HG02885 (cell line): ENCODE data around the gene PSORS1C1.

Experiments used
- ATAC-seq: cut with Tn5 transposase; IDR thresholded peaks from one replicate; pipeline ENCODE4 v1.9.1; 2021; ENCODE audit warnings: mild to moderate bottlenecking; ENCODE audit not compliant: unreplicated experiment, poor library complexity

PSORS1C1 gene

GRCh38 chr6:31125162-31125561, 10.6 kb downstream of the PSORS1C1 start:
- ATAC-seq: no peak

DNA sequence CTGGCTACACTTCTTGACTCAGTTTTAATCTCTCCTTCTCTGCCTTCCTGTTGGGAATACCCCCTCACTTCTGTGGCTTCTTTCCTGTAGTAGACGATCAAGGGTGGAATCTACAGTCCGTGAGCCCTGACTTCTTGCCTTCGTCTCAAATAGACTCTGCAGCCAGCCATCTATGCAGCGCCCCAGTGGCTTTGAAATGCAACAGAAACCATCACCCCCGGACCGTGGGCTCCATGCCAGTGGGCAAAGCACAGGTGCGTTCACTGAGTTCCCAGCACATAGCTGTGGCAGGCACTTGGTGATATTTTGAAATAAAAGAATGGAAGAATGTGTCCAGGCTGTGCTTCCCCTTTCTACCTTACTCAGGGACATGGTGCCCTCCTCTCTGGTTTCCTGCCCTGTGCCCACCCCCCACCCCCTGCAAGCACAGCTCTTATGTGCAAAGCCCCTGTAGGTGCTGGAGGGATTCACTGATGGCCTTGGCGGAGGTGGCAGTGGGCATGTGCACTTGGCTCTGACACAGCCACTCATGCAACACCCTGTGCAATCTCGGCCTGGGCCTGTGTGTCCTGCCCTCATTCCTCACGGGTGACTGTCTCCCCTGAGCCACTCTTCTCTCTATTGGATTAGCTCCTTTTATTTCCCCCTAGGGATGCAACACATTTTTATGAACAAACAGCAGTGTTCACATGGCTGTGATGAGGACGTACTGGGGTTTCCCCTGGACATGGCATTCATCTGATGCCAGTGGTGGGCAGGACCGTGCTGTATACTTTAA, 11.2 kb downstream of the PSORS1C1 start:
- no peak for ATAC-seq

DNA sequence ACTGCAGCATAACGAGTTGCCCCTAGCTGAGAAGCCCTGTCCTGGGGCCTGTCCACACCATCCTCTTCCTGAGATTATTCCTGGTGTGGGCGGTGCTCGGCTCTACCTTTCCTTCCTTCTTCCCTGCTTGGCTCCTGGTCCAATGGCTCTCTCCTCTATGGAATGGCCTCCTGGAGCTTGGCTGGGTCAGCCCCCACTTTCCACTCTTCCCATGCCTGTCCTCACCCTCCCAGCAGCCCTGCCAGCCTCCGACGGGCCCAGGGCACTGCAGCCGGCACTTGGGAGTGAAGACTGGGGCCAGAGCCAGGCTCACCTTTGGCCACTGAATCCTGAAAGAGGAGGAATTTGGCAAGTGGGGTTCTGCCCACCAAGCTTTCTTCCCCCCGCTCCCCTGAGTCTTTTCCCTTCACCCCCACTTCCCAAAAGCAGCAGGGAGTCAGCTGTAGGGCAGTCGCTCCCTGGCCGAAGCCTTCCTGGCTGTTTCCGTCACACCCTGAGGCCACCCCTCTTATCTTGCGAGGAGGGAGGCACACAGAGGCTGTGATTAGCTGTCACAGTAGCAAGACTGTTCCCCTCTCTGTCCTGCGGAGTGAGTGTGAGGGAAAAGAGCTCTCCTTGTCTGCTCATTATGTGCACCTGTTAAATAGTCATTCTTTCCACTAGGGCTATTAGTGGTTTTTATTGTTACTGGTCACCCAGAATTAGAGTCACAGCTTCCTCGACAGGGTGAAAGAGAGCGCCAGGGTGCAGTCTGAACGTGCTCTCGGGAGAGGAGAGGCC, 12.0 kb downstream of the PSORS1C1 start:
- ATAC-seq: no peak

DNA sequence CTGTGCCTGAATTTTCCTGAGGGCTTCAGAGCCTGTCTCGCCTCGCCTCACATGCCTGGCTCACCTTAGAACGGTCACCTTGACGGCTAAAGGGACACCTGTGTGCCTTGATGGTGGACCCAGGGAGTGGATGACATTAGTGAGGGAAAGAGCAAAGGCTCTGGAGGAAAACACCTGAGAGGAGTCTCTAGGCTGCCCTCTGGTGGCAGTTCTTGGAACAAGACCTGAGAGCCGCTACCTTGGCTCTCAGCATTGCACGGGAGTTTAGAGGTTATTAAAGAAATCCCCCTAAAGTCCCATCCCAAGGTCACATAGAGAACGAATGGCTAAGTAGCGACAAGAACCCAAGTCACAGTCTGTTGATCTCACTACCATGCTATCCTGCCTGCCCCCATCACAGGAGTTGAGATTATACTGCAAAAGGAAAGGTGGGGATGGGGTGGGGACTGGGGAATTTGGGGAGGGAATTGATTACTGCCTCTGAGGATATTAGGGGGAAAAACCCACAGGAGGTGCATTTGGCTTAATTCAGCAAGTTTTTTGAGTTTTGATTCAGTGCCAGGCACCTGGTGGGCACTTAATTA, 13.6 kb downstream of the PSORS1C1 start:
- ATAC-seq: no peak

DNA sequence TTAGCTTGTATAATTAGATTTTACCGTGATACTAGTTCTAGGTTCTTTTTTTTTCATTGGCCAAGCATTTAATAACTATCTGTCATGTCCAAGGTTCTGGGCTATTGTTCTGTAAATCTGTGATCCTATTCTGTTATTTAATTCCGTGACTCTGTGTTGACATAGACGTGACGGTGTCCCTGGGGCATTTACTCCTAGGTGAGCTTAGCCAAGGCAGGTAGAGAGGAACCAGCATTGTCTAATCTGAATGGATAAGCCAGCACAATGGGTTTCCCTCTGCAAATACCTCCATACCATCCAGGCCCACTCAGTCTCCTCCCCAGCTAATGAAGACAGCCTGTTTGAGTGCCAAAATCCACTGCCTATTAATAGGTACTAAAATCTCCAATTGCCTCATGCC, 14.5 kb downstream of the PSORS1C1 start:
- ATAC-seq: no peak

DNA sequence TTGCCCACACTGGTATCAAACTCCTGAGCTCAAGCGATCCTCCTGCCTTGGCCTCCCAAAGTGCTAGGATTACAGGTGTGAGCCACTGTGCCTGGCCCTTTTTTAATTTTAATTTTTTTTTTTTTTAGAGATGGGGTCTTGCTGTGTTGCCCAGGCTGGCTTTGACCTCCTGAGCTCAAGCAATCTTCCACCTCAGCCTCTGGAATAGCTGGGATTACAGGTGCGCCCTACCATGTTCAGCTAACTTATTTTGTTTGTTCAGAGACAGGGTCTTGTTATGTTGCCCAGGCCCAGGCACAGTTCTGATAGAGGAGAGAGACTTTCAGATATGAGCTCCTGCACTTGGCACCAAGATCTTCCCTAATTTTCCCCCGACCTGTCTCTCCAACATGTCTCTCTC, 16.2 kb downstream of the PSORS1C1 start:
- ATAC-seq: no peak

- ATAC-seq: no peak
These were observed 17.0 kb downstream of the PSORS1C1 start for GRCh38 chr6:31131595-31131994.

DNA sequence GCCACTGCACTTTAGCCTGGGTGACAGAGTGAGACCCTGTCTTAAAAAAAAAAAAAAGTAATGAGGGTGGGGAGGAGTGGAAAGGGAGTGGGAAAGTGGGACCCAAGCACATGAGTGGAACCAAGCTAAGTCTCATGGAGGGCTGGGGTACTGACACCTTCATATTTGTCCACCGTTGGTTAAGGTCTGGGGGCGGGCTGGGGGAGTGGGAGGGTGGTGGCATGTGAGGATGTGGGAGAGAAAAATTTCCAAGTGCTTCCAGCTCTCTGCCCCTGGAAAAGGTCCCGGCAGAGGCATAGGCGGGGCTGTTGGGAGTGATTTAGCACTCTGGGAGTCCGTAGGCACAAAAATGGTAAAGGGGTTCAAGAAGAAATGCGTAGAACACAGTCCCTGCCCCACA, 18.2 kb downstream of the PSORS1C1 start:
- ATAC-seq: no peak

DNA sequence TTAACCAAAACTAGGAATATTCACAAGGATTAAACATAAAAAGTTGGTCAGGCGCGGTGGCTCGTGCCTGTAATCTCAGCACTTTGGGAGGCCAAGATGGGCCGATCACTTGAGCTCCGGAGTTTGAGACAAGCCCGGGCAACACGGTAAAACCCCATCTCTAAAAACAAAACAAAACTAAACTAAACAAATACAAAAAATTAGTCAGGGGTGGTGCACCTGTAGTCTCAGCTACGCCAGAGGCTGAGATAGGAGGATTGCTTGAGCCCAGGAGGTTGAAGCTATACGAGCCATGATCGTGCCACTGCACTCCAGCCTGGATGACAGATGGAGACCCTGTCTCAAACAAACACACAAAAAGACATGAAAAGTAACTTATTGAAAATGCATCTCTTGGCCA, 21.1 kb downstream of the PSORS1C1 start:
- no peak for ATAC-seq

DNA sequence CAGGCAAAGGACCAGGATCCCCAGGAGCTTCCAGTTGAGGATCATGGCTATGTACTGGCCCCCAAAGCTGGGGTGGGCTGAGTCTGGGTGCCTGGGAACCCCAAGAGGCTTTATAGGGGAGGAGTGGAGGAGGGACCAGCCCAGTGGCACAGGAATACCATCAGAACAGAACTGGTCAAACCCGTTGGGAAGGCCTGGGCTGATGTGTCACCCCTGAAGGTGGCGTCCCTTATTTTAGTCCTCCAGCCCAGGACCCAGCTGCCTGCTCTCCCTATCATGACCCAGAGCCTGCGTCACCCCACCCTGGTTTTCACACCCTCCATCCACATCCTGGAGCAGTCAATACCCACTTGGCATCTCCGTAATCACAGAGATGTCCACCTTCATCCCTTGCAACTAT, 24.4 kb downstream of the PSORS1C1 start, which contains the start of gene PSORS1C2:
Gene PSORS1C2, minus strand, starts transcription at position 85 of the 400 bp plus-strand sequence. Its CDS starts 40 bp downstream, at position 45.
- ATAC-seq: no peak

- no peak for ATAC-seq
These were observed 25.0 kb downstream of the PSORS1C1 start for GRCh38 chr6:31139599-31139998.

GRCh38 chr6:31140643-31141042, 26.0 kb downstream of the PSORS1C1 start:
- no peak for ATAC-seq

DNA sequence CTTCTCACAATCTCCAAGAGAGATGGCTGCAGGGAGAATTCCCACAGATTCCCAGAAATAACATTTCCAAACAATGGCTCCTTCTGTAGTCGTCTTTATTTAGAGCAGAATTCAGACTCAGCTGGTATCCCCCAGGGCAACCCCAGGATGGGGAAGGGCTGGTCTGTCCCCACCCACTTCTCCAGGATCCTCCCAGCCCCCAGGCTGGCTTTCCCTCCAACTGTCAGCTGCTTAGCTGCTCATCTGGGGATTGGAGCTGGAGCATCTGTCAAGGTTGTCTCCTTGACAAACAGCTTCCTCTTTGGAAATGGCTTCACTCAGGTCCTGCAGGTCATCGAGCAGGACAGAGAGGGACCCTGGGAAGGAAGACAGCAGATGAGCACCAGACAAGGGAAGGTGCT, 27.8 kb downstream of the PSORS1C1 start:
- ATAC-seq: no peak

DNA sequence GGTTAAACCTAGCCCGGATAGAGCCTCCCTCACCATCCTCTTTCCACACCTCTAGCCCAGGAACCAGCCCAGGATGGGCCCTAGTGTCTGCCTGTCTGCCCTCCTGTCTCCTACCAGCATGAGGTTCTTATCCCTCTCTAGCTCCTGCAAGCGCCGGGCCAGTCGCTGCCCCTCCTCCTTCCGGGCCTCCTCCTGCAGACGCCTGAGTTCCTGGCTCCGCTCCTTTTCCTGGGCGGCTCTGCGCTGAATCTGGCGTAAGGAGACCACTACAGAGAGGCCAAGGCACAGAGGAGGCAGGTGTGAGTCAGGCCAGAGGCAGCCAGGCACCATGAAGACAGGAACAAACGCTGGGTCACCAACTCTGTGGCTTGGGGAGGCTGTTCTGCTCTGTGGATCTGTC, 28.5 kb downstream of the PSORS1C1 start:
- ATAC-seq: no peak

- no peak for ATAC-seq
These were observed 29.8 kb downstream of the PSORS1C1 start for GRCh38 chr6:31144296-31144969.

DNA sequence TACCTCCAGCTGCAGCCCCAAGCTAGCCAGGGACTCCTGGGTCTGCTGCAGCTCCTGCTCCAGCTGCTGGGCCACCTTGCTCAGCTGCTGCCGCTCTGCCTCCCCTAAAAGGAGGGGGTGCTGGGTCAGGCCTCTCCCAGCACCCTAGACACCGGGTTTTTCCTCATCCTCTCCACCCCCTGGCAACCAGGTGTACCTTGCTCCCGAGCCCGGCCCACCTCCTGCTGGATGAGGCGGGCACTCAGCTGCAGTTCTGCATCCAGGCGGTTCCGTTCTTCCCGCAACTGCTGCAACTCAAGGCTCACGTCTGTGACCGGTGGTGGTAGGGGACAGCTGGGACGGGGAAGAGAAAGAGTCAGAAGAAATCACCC, 30.4 kb downstream of the PSORS1C1 start:
- ATAC-seq: no peak

- no peak for ATAC-seq
These were observed 30.8 kb downstream of the PSORS1C1 start for GRCh38 chr6:31145386-31145785.

- ATAC-seq: no peak
These were observed 35.3 kb downstream of the PSORS1C1 start for GRCh38 chr6:31149827-31150447.

GRCh38 chr6:31152781-31153180, 38.2 kb downstream of the PSORS1C1 start:
- no peak for ATAC-seq

- ATAC-seq: no peak
These were observed 39.8 kb downstream of the PSORS1C1 start for GRCh38 chr6:31154436-31154835.
